Activated naive CD8-positive, alpha-beta T cell (primary cell): ENCODE measurements around the gene SNRK.

Source experiments
- H3K27ac Mint-ChIP-seq: one replicate; pipeline ENCODE4 v1.8.0; 2021; ENCODE audit warnings: mixed read lengths
- H3K27me3 Mint-ChIP-seq: one replicate; pipeline ENCODE4 v1.8.0; 2021; ENCODE audit warnings: mixed read lengths
- H3K36me3 Mint-ChIP-seq: one replicate; pipeline ENCODE4 v1.8.0; 2021; ENCODE audit warnings: mixed read lengths
- H3K4me1 Mint-ChIP-seq: one replicate; pipeline ENCODE4 v1.8.0; 2021; ENCODE audit warnings: low read depth, mixed read lengths
- H3K4me3 Mint-ChIP-seq: one replicate; pipeline ENCODE4 v1.8.0; 2021; ENCODE audit warnings: mild to moderate bottlenecking, mixed read lengths
- H3K9me3 Mint-ChIP-seq: one replicate; pipeline ENCODE4 v1.8.0; 2021; ENCODE audit warnings: low read depth, mixed read lengths

SNRK gene

DNA sequence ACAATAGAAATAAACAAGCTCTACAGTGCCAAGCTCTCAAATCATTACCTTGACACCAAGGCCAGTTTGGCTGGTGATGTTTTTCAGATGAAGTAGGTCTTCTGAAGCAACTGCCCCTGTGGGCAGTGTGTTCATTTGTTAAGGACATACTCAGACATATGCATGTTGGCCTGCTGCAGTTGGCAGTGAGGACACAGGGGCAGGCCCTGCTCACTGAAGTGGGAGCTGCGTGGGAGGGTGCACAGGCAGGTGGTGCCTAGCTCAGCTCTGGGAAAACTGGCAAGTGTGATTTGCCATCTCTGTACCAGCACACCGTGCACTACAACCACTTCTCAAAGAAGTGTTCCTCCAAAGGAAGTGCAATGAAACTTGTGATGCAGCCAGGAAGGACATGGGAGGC, 28.5 kb upstream of the SNRK start:
- Mint-ChIP-seq H3K36me3 (peaks cover 3% of the 10 kb centered on the region), H3K9me3 (no peaks in the 10 kb centered on the region), H3K4me3 (no peak overlapping the region), H3K27me3 (no peaks in the 10 kb centered on the region), H3K27ac (no peak overlapping the region), H3K4me1 (peaks cover 32% of the 10 kb centered on the region)

DNA sequence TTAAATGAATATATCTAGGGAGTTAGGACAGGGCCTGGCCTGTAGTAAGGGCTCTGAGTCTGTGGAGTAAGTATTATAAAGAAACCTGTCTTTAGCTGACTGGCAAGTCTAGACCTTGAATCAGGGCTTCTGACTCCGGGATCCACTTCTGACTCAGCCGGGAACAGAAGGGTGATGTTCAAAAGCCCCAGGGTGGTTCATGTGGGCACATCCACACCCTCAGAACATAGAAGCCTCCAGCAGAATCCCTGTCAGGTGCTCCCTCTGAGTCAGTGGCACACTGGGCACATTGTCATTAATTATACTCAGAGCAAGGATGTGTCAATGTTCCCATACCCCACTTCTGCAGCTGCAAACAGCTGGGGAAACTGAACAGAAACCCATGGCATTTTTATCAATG, 26.7 kb upstream of the SNRK start:
- no peak overlapping the region for H3K4me3 Mint-ChIP-seq
- H3K9me3 Mint-ChIP-seq, result no peaks in the 10 kb centered on the region
- peaks cover 32% of the 10 kb centered on the region for H3K4me1 Mint-ChIP-seq
- H3K27ac Mint-ChIP-seq, result no peak overlapping the region
- H3K36me3 Mint-ChIP-seq, result no peaks in the 10 kb centered on the region
- no peaks in the 10 kb centered on the region for H3K27me3 Mint-ChIP-seq

DNA sequence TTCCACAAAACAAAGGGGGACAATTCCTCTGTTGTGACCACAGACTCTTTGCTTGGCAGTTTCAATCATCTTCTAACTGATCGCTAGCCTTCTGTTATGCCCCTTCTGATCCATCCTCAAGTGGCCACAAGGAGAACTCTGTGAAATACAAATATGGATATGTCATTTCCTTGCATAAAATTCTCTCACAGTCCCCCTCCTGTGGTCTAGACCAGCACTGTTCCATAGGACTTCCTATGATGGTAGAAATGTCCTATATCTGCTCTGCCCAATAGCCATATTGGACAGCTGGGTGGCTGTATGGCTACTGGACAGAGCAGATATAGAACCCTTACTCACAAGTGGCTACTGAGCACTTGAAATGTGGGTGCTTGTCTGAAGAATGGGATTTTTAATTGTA, 25.9 kb upstream of the SNRK start:
- no peak overlapping the region for H3K27ac Mint-ChIP-seq
- H3K9me3 Mint-ChIP-seq, result no peaks in the 10 kb centered on the region
- no peak overlapping the region for H3K4me3 Mint-ChIP-seq
- H3K4me1 Mint-ChIP-seq, result peaks cover 29% of the 10 kb centered on the region
- H3K27me3 Mint-ChIP-seq, result no peaks in the 10 kb centered on the region
- no peaks in the 10 kb centered on the region for H3K36me3 Mint-ChIP-seq

DNA sequence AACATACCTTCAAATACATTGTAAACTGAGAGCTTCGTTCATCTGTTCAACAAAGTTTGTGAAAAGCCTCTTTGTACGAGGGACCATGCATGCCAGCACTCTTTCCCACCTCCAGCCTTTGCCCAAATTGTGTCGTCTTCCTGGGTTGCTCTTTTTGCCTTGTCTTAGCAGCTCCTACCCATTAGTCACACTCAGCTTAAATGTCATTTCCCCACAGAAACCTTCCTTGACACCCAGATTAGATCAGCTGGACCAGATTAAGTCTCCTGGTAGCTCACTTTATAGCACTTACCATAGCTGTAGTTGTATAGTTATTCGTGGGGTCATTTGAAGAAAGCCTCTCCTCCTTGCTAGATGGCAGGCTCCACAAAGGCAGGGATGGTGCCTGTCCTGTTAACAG, 24.1 kb upstream of the SNRK start:
- Mint-ChIP-seq H3K27me3 (no peaks in the 10 kb centered on the region), H3K36me3 (no peaks in the 10 kb centered on the region), H3K27ac (no peak overlapping the region), H3K9me3 (no peaks in the 10 kb centered on the region), H3K4me1 (peaks cover 12% of the 10 kb centered on the region), H3K4me3 (no peak overlapping the region)

DNA sequence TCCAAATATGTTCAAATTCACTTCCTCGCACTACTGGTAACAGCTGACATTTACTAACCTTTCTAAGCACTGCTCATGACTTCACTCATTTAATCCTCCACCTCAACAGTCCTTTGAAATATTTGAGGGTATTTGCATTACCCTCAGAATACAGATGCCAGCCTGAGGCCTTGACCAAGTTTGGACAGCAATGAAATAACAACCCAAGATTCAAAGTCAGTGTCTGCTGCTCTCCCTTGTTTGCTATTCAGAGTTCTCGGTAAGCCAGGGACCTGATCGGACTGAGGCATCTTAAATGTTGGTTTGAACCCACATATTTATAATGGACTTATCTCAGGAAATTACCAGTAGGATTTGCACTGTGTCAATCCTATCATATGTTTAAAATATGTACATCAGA, 19.9 kb upstream of the SNRK start:
- no peaks in the 10 kb centered on the region for H3K9me3 Mint-ChIP-seq

DNA sequence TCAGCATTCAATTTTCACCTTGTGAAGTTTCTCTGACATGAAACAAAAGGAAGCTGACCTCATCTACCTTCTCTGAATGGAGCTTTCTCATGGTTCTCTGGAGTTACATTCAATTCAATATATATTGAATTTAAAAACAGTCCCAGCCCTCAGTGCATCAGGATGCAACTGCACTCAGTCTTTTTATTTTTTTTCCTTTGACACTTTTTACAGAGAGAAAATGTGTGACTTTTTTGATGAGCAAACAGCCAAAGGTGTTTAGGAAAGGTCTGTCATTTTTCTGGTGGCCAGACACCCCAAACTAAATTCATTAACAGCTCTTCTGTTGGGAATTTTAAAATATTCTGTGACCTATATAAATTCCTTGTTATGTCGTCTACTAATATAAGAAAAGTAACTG, 19.3 kb upstream of the SNRK start:
- Mint-ChIP-seq H3K27ac (no peak overlapping the region), H3K4me1 (peaks cover 4% of the 10 kb centered on the region), H3K9me3 (no peaks in the 10 kb centered on the region), H3K27me3 (no peaks in the 10 kb centered on the region), H3K4me3 (no peak overlapping the region), H3K36me3 (no peaks in the 10 kb centered on the region)

More for the DNA sequence above, 19.9 kb upstream of the SNRK start:
- Mint-ChIP-seq H3K27ac (no peak overlapping the region), H3K27me3 (no peaks in the 10 kb centered on the region), H3K4me1 (peaks cover 5% of the 10 kb centered on the region), H3K36me3 (no peaks in the 10 kb centered on the region), H3K4me3 (no peak overlapping the region)

DNA sequence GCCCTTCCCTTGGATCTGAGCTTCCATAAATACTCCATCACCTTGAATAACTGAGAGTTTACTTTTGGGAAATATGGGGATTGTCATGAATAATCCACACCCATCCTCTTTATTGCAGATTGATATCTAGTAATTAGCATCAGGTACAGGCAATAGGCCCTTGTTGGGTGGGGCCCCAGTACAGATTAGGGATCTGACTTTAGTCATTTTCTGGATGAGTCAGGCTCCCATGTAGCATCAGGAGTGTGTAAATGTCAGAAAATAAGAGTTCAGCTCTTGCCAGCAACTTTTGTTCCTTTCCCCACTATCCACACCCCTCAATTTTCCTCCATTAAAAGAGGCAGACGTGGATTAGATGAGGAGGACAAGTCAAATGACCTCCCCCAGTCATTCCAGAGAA, 17.7 kb upstream of the SNRK start:
- Mint-ChIP-seq H3K4me1 (no peaks in the 10 kb centered on the region), H3K4me3 (no peak overlapping the region), H3K9me3 (no peaks in the 10 kb centered on the region), H3K36me3 (no peaks in the 10 kb centered on the region), H3K27me3 (no peaks in the 10 kb centered on the region), H3K27ac (no peak overlapping the region)

DNA sequence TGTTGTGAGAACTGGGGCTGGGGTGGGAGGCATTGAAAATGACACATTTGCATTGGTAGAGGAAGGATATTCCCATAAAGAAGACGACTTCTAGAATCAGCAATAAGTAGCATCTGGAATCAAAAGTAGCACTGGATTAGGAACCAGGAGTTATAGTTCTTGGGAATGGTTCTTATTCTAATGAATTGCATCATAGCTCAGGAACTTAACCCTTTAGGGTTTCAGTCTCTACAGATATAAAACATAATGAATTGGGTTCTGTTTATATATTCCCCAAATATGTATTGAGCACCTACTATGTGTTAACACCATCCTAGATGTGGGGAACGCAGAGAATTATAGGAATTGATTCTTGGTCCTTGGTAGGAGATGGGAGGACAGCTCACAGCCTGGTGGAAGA, 16.3 kb upstream of the SNRK start:
- Mint-ChIP-seq H3K27ac (no peak overlapping the region), H3K4me3 (no peak overlapping the region), H3K9me3 (no peaks in the 10 kb centered on the region), H3K4me1 (no peaks in the 10 kb centered on the region), H3K27me3 (no peaks in the 10 kb centered on the region), H3K36me3 (no peaks in the 10 kb centered on the region)

DNA sequence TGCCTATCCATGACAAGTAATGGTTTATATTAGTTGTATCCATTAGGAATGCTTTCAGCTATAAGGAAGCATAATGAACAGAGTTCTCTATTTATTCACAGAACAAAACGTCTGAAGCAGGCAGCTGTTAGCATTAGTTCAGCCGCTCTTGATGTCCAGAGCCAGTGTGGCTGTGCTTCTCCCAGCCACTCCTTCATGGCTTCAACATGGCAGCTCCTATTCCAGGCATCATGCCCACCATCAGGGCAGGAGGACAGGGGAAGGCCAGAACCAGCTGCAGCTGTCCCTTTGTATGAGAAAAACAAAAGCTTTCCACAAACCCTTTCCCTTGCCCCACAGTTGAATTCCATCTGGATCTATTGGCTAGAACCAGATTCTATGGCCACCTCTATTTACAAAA, 12.9 kb upstream of the SNRK start:
- no peak overlapping the region for H3K27ac Mint-ChIP-seq
- H3K27me3 Mint-ChIP-seq, result no peaks in the 10 kb centered on the region
- no peaks in the 10 kb centered on the region for H3K9me3 Mint-ChIP-seq
- peaks cover 5% of the 10 kb centered on the region for H3K4me1 Mint-ChIP-seq
- peaks cover 2% of the 10 kb centered on the region for H3K36me3 Mint-ChIP-seq
- H3K4me3 Mint-ChIP-seq, result no peak overlapping the region

DNA sequence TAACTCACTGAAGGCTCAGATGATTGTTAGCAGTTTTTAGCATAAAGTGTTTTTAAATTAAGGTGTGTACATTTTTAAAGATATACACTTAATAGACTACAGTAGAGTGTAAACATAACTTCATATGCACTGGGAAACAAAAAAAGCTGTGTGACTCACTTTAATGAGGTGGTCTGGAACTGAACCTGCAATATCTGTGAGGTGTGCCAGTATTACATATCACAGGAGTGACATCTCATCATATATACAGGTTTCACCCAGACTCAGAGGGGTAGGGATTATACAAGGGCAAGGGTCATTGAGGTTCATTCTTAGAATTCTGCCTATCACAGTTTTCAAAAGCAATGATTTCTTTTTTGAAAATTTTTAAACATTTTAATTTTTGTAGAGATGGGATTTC, 7.3 kb upstream of the SNRK start:
- peaks cover 3% of the 10 kb centered on the region for H3K36me3 Mint-ChIP-seq
- no peak overlapping the region for H3K27ac Mint-ChIP-seq
- H3K4me1 Mint-ChIP-seq, result peaks cover 9% of the 10 kb centered on the region
- no peaks in the 10 kb centered on the region for H3K27me3 Mint-ChIP-seq
- no peak overlapping the region for H3K4me3 Mint-ChIP-seq
- no peaks in the 10 kb centered on the region for H3K9me3 Mint-ChIP-seq

DNA sequence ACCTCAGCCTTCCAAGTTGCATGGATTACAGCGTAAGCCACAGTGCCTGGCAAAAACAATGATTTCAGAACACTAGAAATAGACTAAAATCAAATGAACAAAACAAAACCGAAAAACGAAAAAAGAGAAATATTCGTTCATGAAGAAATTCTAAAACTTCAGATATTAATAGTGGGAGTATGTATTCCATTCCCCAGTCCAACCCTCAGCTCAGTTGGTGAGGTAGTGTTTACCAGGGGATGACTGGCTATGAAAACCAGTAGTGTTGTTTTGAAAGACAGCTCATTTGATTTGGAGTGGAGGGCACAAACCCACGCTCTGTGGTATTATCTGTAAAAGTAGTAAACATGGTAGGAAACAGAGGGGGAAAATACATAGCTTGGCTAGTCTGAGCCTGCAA, 6.8 kb upstream of the SNRK start:
- Mint-ChIP-seq H3K4me3 (no peak overlapping the region), H3K27me3 (no peaks in the 10 kb centered on the region), H3K27ac (no peak overlapping the region), H3K9me3 (no peaks in the 10 kb centered on the region), H3K36me3 (peaks cover 3% of the 10 kb centered on the region), H3K4me1 (peaks cover 9% of the 10 kb centered on the region)

DNA sequence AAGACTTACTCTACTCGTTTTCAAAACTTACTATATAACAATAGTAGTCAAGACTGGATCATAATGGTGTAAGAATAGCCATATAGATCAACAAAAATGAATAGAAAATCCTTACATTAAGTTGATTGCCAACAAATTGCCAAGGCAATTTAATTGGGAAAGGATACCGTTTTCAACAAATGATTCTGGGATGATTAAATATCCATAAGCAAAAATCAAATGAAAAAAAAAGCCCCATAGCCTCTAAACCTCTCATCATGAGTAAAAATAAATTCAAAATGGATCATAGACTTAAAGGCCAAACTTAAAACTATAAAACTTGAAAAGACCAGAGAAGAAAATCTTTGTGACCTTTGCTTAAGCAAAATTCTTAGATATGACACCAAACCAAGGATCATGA, 5.3 kb upstream of the SNRK start:
- H3K9me3 Mint-ChIP-seq, result no peaks in the 10 kb centered on the region
- peaks cover 3% of the 10 kb centered on the region for H3K36me3 Mint-ChIP-seq
- H3K27me3 Mint-ChIP-seq, result no peaks in the 10 kb centered on the region
- no peak overlapping the region for H3K4me3 Mint-ChIP-seq
- peaks cover 11% of the 10 kb centered on the region for H3K4me1 Mint-ChIP-seq
- H3K27ac Mint-ChIP-seq, result no peak overlapping the region

DNA sequence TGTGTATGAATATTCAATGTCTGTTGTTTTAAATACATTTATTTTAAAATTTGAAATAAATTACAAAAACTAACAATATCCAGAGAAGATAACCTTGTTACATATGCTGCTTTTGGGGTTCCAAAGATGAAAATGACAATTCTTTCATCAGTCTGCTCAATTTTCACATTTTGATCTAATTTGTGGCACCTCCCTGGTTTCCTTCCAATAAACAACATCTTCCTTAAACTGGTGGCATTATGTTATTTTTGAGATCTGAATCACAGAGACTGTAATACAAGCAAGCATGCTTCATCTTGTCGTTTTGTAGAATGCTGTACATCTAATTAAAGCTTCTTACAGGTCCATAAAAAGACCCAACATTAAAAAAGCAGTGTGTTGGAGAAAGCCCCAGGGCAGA, 2.2 kb upstream of the SNRK start:
- Mint-ChIP-seq H3K9me3 (no peaks in the 10 kb centered on the region), H3K27me3 (no peaks in the 10 kb centered on the region), H3K27ac (no peak overlapping the region), H3K36me3 (peaks cover 2% of the 10 kb centered on the region), H3K4me3 (no peak overlapping the region), H3K4me1 (peaks cover 19% of the 10 kb centered on the region)

DNA sequence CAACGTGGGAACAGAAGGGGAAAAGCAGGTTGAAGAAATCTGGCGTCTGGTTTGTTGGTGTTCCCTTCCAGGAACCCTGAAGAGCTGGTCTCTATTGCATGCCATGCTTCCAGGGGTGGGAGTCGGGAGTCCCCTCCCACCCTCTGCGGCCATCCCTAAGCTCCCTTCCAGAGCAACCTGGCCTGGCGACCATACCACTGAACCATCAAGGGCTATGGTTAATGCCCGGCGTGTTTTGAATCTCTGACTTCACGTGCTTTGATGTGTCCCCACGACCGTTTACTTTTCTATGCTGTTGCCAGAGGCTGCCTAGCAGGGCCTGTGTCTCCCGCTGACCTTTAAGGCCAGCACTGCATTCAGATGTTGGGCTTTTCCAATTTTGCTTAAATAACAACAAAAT, 696 bp upstream of the SNRK start:
- no peaks in the 10 kb centered on the region for H3K27me3 Mint-ChIP-seq
- peaks cover 33% of the 10 kb centered on the region for H3K4me1 Mint-ChIP-seq
- H3K9me3 Mint-ChIP-seq, result no peaks in the 10 kb centered on the region
- H3K4me3 Mint-ChIP-seq, result peak overlapping the region; percentile 96
- peaks cover 2% of the 10 kb centered on the region for H3K36me3 Mint-ChIP-seq
- peak overlapping the region; percentile 95 for H3K27ac Mint-ChIP-seq

DNA sequence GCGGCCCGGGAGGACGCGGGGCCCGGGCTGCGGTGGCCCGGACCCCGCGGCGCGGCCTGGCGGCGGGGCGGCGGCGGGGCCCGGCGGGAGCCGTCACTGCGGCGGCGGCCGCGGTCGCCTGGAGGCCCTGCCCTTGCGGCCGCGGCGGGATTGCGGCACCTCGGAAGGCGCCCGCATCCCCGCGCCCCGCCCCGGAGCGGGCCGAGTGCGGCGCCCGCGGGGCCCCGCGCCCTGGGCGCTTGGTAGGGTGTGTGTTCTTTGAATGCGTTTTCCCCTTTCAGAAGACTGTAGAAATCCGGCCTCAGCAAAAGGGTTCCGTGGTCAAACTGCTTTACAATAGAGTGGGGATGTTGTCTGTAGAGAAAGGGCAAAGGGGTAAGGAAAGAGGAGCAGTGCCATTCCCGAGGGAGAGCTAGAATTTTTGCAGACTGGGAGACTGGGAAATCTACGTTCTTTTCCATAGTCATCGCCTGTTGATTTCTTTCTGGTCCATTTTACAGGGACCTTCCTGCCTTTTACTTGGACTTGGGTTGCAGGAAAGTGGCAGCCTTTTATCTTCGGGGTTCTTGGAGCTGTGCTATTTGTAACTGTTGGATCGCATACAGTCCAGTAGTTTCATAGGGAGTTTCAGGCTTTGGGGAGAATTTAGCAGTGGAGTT, 630 bp downstream of the SNRK start:
- Mint-ChIP-seq H3K27ac (peak overlapping the region; percentile 99), H3K4me1 (peaks cover 43% of the 10 kb centered on the region), H3K9me3 (no peaks in the 10 kb centered on the region)

DNA sequence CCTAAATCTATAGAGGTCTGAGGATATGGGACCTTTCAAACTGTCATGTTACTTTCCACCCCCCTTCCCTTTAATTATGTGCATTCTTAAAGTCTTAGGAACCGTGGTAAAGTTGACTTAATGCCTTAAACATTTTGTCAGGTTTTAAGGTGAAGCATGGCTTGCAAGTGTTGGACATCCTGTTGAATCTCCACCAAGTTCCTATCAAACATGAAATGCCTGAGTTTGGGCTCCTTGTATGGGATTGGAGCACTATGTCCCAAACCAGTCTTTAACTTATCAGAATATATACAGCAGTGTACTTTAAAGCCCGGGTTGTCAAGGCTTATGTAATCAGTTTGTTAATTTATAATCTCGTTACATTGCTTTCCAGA, 1.1 kb downstream of the SNRK start:
- Mint-ChIP-seq H3K9me3 (no peaks in the 10 kb centered on the region), H3K36me3 (peaks cover 2% of the 10 kb centered on the region), H3K27me3 (no peaks in the 10 kb centered on the region), H3K4me3 (peak overlapping the region; percentile 98), H3K27ac (peak overlapping the region; percentile 99), H3K4me1 (peaks cover 48% of the 10 kb centered on the region)

More for the DNA sequence above, 630 bp downstream of the SNRK start:
- Mint-ChIP-seq H3K36me3 (peaks cover 2% of the 10 kb centered on the region), H3K27me3 (no peaks in the 10 kb centered on the region), H3K4me3 (peak overlapping the region; percentile 98)
